Epithelial cell of proximal tubule (primary cell): Measurements from ENCODE around the gene CACNG7. TPM values are rescaled to one million over a fixed set of nuclear protein-coding genes. Genes with fewer than 3 reads are reported as not detected.

Experiments used
- DNase-seq: peaks from one replicate; pipeline ENCODE4 v3.0.0-alpha.2; 2011; ENCODE audit warnings: low read depth
- H3K4me3 ChIP-seq: 2 replicates; pipeline ENCODE4 v1.5.1; 2011; ENCODE audit warnings: low read depth, mild to moderate bottlenecking, low read length
- CTCF ChIP-seq: conservative IDR thresholded peaks from 2 replicates; pipeline ENCODE4 v1.5.1; 2012; ENCODE audit warnings: low read depth, mild to moderate bottlenecking, low read length
- total RNA-seq: library from RNA; depleted of rRNA; stranded (reverse); fragments of >200 nt; gene quantifications from 2 replicates; pipeline ENCODE4 v1.2.3, GENCODE V29; 2015

The CACNG7 gene
- total RNA-seq: not detected in 2 replicates

- TF ChIP-seq CTCF: no peak
- H3K4me3 ChIP-seq: no peak within 1 kb of the TSS
- DNase-seq: no peak
Observed at GRCh38 chr19:53908935-53909415, at the start of gene CACNG7. Gene CACNG7, plus strand, starts transcription at chr19:53909278. Its CDS starts 3,554 bp downstream, at chr19:53912832.

DNA sequence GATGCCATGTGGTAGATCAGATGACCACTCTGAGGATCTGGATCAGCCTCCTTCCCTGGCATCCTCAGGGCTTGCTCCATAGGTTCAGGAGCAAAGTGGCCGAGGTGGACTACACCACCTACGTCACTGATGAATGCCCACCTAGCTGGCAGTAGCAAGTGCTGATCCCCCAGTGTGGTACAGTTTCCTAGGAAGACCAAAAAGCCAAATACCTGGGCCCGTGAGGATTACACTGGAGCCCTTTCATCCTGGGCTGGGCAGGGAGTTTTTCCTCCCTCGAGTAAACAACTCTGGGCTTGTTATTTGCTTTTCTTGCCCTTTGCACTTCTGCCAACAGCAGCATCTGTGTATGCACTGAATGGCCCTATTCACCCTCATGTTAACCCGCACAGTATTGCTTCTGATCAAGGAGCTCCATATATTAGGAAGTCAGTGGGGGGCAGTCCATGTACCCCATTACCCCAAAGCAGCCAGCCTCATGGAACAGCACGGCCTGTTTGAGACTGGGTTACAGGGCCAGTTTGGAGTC is 44.7 kb upstream of the CACNG7 start:
- no peak for TF ChIP-seq CTCF
- DNase-seq: no peak

GRCh38 chr19:53865523-53865917 is 43.6 kb upstream of the CACNG7 start:
- H3K4me3 ChIP-seq: peak overlapping the region; percentile 62
- DNase-seq: no peak
- TF ChIP-seq CTCF: no peak

More for the DNA sequence above, 44.7 kb upstream of the CACNG7 start:
- no peak overlapping the region for H3K4me3 ChIP-seq

GRCh38 chr19:53865918-53866864 is 42.9 kb upstream of the CACNG7 start:
- no peak for TF ChIP-seq CTCF
- H3K4me3 ChIP-seq: peak overlapping the region; percentile 62
- DNase-seq: no peak

DNA sequence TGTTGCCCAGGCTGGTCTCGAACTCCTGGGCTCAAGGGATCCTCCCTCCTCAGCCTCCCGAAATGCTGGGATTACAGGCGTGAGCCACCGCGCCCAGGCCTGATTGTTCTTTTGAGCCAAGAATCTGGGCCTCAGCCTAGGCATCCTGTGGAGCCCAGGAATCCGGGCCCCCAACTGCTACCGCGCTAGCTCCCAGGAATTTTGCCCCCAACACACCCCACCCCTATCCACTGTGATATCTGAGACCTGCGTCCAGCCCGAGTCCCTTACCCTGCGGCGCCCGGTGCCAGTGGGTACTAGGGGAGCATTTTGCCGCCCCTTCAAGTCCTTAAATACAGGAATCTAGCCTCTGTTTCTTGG is 42.2 kb upstream of the CACNG7 start:
- TF ChIP-seq CTCF: no peak
- peak overlapping the region; percentile 62 for H3K4me3 ChIP-seq
- no peak for DNase-seq

GRCh38 chr19:53867225-53868090 is 41.6 kb upstream of the CACNG7 start, which contains the start of gene MYADM:
Gene MYADM, plus strand, starts transcription at chr19:53867883. Its CDS starts 5,647 bp downstream, at chr19:53873530.
- DNase-seq: peak; percentile 71
- no peak for TF ChIP-seq CTCF
- H3K4me3 ChIP-seq: peak within 1 kb of the TSS; percentile 92
